HG03060 (cell line): ENCODE results near the gene TTYH3.

ENCODE experiments used
- ATAC-seq: cut with Tn5 transposase; IDR thresholded peaks from one replicate; pipeline ENCODE4 v1.9.1; 2021; ENCODE audit warnings: low read depth, moderate number of reproducible peaks; ENCODE audit not compliant: unreplicated experiment

TTYH3 gene

GRCh38 chr7:2614631-2615330 is 17.0 kb upstream of the TTYH3 start:
- no peak for ATAC-seq

- no peak for ATAC-seq
Observed at GRCh38 chr7:2616387-2617324, 15.1 kb upstream of the TTYH3 start.

- ATAC-seq: no peak
Observed at GRCh38 chr7:2617325-2617905, 14.4 kb upstream of the TTYH3 start.

GRCh38 chr7:2619116-2619515 is 12.7 kb upstream of the TTYH3 start:
- no peak for ATAC-seq

GRCh38 chr7:2621061-2621828 is 10.5 kb upstream of the TTYH3 start:
- ATAC-seq: no peak

GRCh38 chr7:2621948-2622640 is 9.7 kb upstream of the TTYH3 start:
- ATAC-seq: no peak

- ATAC-seq: no peak
Observed at GRCh38 chr7:2622869-2623697, 8.7 kb upstream of the TTYH3 start.

GRCh38 chr7:2623698-2624014 is 8.1 kb upstream of the TTYH3 start:
- ATAC-seq: no peak

- ATAC-seq: no peak
Observed at GRCh38 chr7:2624293-2624886, 7.4 kb upstream of the TTYH3 start.

GRCh38 chr7:2626498-2627117 is 5.2 kb upstream of the TTYH3 start:
- ATAC-seq: no peak

- no peak for ATAC-seq
Observed at GRCh38 chr7:2627258-2628129, 4.3 kb upstream of the TTYH3 start.

- ATAC-seq: no peak
Observed at GRCh38 chr7:2628130-2628482, 3.7 kb upstream of the TTYH3 start.

- ATAC-seq: no peak
Observed at GRCh38 chr7:2628891-2629290, 2.9 kb upstream of the TTYH3 start.

- ATAC-seq: no peak
Observed at GRCh38 chr7:2629746-2630681, 1.8 kb upstream of the TTYH3 start.

- ATAC-seq: no peak
Observed at GRCh38 chr7:2632733-2633537, 1.1 kb downstream of the TTYH3 start.
